ENCODE data around the gene EFEMP2.

EFEMP2 gene

DNA sequence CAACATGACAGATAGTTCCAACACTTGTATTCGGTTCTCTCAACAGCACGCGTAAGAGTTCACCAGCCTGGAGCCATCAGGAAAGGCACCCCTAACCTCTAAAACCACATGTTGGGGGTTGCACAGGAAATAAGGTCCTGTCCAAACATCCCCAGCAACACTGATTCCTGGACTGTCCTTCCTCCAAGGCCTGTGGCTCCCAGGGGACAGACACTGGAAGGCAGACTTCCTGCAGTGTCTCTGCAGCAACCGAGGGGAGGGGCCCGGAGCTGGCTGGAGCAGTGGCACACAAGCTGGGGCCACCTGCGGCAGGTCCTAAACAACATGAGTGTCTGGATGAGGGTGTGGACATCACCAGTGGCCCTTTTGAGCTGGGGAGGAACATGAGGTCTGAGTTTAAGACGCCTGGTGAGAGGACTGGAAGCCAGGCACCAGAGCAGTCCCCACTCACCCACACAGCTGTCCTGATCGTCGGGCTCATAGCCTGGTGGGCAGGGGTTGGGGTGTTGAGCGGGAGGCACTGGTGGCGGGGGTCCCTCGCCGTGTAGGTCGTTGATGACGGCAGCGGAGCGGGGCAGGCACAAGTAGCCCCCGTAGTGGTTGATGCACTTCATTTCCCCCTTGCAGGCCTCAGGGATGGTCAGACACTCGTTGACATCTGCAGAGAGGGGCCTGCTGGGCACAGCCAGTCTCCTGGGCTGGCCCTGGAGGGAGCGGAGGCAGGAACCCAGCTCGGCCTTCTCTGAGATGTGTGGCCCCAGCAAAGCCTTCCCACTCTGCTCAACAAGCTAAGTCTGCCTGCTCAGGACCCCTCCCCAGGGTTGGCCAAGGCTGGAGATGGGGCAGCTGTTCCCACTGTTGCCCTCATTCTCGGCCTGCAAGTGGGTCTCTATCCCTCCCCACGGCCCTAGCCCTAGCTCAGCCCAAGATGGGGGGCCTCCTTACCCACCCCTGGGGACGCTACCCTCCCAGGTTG is 1.6 kb downstream of the EFEMP2 start:
- peak overlapping the region; percentile 4; the same call in 1 of the 2 replicates for H3K27ac ChIP-seq
- TF ChIP-seq, protein P1, sequence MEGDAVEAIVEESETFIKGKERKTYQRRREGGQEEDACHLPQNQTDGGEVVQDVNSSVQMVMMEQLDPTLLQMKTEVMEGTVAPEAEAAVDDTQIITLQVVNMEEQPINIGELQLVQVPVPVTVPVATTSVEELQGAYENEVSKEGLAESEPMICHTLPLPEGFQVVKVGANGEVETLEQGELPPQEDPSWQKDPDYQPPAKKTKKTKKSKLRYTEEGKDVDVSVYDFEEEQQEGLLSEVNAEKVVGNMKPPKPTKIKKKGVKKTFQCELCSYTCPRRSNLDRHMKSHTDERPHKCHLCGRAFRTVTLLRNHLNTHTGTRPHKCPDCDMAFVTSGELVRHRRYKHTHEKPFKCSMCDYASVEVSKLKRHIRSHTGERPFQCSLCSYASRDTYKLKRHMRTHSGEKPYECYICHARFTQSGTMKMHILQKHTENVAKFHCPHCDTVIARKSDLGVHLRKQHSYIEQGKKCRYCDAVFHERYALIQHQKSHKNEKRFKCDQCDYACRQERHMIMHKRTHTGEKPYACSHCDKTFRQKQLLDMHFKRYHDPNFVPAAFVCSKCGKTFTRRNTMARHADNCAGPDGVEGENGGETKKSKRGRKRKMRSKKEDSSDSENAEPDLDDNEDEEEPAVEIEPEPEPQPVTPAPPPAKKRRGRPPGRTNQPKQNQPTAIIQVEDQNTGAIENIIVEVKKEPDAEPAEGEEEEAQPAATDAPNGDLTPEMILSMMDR (conservative IDR thresholded peaks at IDR 0.05), result no peak

DNA sequence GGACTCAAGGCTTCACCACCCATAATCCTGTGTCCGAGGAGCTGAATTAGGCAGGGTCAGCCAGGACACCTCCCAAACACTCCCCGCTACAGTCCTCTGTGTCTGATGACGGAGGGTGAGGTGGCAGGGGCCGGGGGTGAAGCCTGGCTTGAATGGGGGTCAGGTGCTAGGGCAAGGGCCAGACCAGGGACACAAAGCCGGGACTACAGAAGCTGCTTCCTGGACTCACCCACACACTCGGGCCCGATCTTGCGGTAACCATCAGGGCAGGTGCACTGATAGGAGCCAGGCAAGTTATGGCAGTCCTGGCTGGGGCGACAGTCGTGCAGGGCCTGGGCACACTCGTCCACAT is 2.3 kb downstream of the EFEMP2 start:
- peak overlapping the region; percentile 4; the same call in 1 of the 2 replicates for H3K27ac ChIP-seq
- TF ChIP-seq, protein P1 (conservative IDR thresholded peaks at IDR 0.05), result no peak

DNA sequence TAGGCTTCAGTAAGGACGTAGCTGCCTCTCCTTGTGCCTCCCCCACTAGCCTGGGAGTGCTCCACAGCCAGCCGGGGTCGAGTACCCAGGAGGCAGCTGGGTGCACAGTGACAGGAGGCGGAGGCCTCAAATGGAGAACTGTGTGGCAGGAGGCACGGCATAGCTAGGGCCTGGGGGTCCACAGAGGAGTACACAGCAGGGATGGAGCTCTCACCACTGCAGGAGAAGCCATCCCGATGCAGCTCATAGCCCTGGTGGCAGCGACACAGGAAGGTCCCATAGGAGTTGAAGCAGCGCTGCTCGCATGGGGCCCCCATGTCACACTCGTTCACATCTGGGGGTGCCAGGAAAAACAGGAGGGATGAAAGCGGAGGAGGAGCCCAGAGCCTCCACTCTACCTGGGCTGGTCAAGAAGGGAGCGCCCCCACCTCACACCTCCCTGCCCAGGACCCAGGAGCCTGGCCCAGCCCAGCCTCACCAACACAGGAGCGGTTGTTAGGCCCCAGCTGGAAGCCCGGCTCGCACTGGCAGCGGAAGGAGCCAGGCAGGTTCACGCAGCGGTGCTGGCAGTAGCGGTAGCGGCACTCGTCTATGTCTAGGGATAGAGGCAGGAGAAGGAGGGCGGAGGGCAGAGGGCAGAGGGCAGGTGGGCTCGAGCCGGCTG is 2.8 kb downstream of the EFEMP2 start:
- TF ChIP-seq, protein P1 (conservative IDR thresholded peaks at IDR 0.05), result no peak
- no peak overlapping the region; the same call in 1 of the 2 replicates for H3K27ac ChIP-seq

DNA sequence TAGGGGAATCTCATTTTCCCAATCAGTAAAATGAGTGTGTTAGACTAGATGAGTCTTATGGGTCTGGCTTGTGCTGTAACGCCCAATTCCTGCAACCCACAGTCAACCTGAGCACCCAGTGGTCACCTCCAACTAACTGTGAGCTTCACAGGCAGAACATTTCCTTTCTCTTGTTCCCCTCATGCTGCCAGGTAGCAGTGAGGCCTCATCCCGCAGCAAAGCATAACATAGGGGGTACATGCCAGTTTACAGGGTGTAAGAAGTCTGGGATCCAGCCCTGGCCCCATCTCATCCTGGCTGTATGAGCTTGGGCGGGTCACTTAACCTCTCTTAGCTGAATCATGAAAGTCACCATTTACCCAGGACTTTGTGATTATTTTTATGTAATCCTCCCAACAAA is 3.7 kb downstream of the EFEMP2 start:
- H3K27ac ChIP-seq, result no peak overlapping the region
- TF ChIP-seq, protein P1 (conservative IDR thresholded peaks at IDR 0.05), result no peak

DNA sequence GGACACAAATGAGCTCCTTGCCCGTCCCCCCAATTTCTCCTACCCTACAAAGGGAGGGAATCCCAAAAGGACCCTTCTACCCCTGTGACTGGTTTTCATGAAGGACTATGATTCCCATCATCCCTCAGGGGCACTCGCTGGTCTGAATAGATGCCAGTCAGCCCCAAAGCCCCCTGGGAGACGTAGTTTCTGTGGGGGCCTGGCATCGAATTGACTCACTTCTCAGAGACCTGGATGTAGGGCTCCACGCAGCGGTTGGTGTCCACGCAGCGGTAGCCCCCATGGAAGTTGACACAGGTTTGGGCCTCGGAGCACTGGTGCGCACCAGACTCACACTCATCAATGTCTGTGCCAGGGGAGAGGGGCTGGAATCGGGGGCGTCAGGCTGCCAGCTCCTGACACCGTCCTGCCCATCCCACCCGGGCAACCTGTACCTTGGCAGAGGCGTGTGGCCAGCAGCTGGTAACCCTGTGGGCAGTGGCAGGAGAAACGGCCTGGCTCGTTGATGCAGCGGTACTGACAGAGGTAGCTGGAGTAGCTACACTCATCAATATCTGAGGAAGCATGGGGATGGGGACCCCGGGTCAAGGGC is 4.4 kb downstream of the EFEMP2 start:
- no peak overlapping the region for H3K27ac ChIP-seq
- TF ChIP-seq, protein P1 (conservative IDR thresholded peaks at IDR 0.05), result no peak

DNA sequence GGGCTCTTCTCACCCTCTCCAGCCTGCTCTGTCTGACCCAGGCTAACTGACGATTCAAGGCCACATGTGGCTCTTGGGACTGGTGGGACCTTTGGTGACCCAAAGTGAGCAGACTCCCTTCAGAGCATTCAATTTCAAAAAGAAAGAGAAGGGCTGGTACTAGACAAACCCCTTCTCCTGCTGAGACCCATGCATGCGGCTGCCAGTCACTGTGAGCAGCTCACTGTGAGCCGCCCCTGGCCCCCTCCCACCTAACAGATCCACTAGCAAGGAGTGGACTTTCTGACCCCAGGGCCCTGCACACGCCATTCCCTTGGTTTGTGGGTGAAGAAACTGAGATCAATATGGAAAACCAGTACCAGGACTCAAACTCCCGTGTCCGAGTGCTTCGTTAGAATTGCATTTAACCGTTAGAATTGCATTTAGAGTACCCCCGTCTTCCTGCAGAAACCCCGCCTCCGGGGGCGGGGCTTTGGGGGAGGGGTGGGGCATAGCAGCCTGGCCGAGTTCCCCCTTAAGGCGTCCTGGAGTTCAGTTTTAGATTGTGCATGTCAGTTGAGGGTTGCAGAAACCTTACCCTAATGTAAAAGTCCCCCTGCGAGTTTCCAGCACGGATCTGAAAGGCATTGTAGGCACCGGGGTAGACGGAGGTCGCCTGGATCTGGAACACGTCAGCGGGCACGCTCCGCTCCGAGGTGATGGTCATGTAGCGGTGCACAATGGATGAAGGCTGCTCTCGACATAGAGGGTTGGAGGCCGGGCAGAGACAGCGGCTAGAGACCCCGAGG is 5.1 kb downstream of the EFEMP2 start:
- TF ChIP-seq, protein P1 (conservative IDR thresholded peaks at IDR 0.05), result no peak
- H3K27ac ChIP-seq, result no peak overlapping the region
